Psoas muscle (tissue), 8 donors: ENCODE data around the gene ORMDL1. TPM values are rescaled to one million over a fixed set of nuclear protein-coding genes. Genes with fewer than 3 reads are reported as not detected.

Source experiments
- ATAC-seq, 4 donors: fragments of 200-7000 bp; cut with Tn5 transposase; one replicate each; pipeline ENCODE4 v1.9.1; 2020; ENCODE audit warnings: moderate library complexity in 3 of 4, mild to moderate bottlenecking in 2 of 4
- DNase-seq, 2 donors: peaks; one replicate each; pipeline ENCODE4 v3.0.0-alpha.2; 2020
- H3K27ac ChIP-seq: fragments of 200-600 bp; one replicate; pipeline ENCODE4 v1.8.0; 2022
- H3K27me3 ChIP-seq, 3 donors: fragments of 200-600 bp in 1 of 3; one replicate each; pipeline versions ENCODE4 v1.6.1 to v1.8.0; 2013 to 2022; ENCODE audit warnings: low read length in 2 of 3, mild to moderate bottlenecking in 2 of 3, moderate library complexity in 1 of 3; ENCODE audit not compliant: insufficient read depth in 3 of 3
- H3K36me3 ChIP-seq, 2 donors: fragments of 200-600 bp in 1 of 2; one replicate each; pipeline versions ENCODE4 v1.6.1 to v1.8.0; 2013 to 2022; ENCODE audit warnings: low read depth in 1 of 2, mild to moderate bottlenecking in 1 of 2, moderate library complexity in 1 of 2; ENCODE audit not compliant: insufficient read depth in 1 of 2
- H3K4me1 ChIP-seq: fragments of 200-600 bp; one replicate; pipeline ENCODE4 v1.8.0; 2022
- H3K4me3 ChIP-seq: fragments of 200-600 bp; one replicate; pipeline ENCODE4 v1.8.0; 2022; ENCODE audit warnings: mild to moderate bottlenecking
- H3K9me3 ChIP-seq: fragments of 200-600 bp; one replicate; pipeline ENCODE4 v1.8.0; 2022
- WGBS, 3 donors: extraction: QIAGEN DNeasy Blood & Tissue Kit; methylation state at CpG; one replicate each; pipeline versions ENCODE4 v1.1.6 to v1.1.7; 2013; 5-methylcytosine and 5-hydroxymethylcytosine counted together
- intact Hi-C, 2 donors: fragments of 100-400 bp; cut with DNase I; formaldehyde crosslinking; loops; one replicate each; pipeline versions ENCODE4 v1.11.0 to v1.14.2; 2022
- polyA plus RNA-seq, 3 donors: library from polyadenylated mRNA; stranded (reverse); fragments of 200-250 nt; gene quantifications; one replicate each; pipeline ENCODE4 v1.2.3, GENCODE V29; 2013
- total RNA-seq, 4 donors: library from RNA; stranded (reverse); fragmentation: NEBNext Ultra II Directional in 2 of 4; extraction: Animal tissue kit (Norgen Biotek cat#: 25700) in 2 of 4; gene quantifications; one replicate each; pipeline versions ENCODE4 v1.2.1 to v1.2.4, GENCODE V29; 2021 to 2023
- TF ChIP-seq, protein P1 (sequence below): fragments of 200-600 bp; IDR thresholded peaks from one replicate; pipeline ENCODE4 v1.8.0; 2022; ENCODE audit warnings: antibody characterized with exemption
- donor health status: healthy with polysubstance abuse.
- donor health status: DM: no; HTN: no; CAD: no; lungs with moderate emphysema.
- donor health status: Bipolar disorder and iron deficiency.
- donor health status: healthy.
- donor health status: DM: yes; HTN: yes; CAD: no.
- donor health status: DM: no; HTN: no; CAD: no.
- donor health status: DM: no; HTN: no; CAD: no.
- donor health status: DM: yes; HTN: yes; CAD: no.

ORMDL1 gene
- total and polyA plus RNA-seq, 7 donors = 18.7 to 54.5 (median 22.2) TPM

DNA sequence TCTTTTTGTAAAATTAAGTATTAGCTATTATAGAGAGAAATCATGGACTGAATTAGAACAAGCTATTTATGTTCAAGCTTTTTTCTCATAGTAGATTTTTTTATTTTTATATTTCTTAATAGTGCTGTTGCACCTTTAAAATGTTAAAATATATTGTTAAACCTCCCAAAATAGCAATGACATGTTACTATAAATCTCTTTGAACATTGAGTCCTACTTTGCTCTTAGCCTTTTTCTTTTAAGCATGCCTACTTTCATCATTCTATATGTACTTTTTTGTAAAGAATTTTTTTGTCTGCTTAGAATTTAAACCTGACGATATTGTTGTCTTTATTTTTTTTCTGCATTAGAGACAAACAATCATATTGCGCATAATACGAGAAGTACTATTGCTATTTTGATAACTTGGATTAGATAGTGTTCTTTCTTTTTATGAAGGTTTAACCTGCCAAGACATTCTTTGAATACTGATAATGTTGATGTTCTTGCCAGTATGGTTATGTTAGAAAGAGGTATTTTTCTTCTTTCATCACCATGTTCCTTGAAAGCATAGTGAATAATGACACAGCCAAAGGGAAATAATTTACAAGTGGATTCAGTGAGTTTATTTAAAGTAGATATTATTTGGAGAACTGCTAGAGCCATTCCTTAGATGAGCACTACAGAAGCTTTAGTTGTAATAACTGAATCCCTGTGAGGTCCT lies 40.7 kb upstream of the ORMDL1 start:
- peak in 3 of 4 donors; percentile 33 to 83 (median 82) for ATAC-seq
- peak overlapping the region; percentile 39 for H3K27ac ChIP-seq
- no peaks in the 10 kb centered on the region for H3K27me3 ChIP-seq
- peak overlapping the region; percentile 40 for H3K4me3 ChIP-seq
- TF ChIP-seq, protein P1, sequence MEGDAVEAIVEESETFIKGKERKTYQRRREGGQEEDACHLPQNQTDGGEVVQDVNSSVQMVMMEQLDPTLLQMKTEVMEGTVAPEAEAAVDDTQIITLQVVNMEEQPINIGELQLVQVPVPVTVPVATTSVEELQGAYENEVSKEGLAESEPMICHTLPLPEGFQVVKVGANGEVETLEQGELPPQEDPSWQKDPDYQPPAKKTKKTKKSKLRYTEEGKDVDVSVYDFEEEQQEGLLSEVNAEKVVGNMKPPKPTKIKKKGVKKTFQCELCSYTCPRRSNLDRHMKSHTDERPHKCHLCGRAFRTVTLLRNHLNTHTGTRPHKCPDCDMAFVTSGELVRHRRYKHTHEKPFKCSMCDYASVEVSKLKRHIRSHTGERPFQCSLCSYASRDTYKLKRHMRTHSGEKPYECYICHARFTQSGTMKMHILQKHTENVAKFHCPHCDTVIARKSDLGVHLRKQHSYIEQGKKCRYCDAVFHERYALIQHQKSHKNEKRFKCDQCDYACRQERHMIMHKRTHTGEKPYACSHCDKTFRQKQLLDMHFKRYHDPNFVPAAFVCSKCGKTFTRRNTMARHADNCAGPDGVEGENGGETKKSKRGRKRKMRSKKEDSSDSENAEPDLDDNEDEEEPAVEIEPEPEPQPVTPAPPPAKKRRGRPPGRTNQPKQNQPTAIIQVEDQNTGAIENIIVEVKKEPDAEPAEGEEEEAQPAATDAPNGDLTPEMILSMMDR = no peak
- 33 to 43% (median 38%) methylated on average over 3 of the region's 3 CpGs for WGBS, 3 donors
- no peaks in the 10 kb centered on the region for H3K9me3 ChIP-seq
- DNase-seq = no peak
- intact Hi-C loops = no loop called here
- H3K36me3 ChIP-seq = no peaks in the 10 kb centered on the region
- peaks cover 31% of the 10 kb centered on the region for H3K4me1 ChIP-seq

DNA sequence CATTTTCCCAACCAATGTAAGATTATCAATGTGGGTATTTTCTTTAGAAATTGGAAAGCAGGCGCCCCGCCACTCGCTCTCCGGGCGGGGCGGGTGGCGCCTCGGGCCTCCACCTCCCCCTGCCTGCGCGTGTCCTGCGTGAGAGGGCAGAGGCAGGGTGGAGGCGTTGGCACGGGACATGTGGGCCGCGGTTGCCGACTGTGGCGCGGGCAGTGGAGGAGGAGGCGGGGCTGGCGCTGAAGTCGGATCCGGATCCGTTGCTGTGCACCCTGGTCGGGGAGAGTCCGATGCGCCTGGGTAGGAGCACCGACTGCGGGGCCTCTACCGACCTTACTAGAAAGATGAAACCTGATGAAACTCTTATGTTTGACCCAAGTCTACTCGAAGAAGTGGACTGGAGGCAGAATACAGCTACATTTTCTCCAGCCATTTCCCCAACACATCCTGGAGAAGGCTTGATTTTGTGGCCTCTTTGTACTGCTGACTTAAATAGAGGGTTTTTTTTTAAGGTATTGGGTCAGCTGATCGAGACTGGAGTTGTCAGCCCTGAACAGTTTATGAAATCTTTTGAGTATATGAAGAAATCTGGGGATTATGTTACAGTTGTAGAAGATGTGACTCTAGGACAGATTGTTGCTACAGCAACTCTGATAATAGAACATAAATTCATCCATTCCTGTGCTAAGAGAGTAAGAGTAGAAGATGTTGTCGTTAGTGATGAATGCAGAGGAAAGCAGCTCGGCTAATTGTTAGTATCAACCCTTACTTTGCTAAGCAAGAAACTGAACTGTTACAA lies 38.0 kb upstream of the ORMDL1 start:
- 91 to 94% (median 93%) methylated on average over 33 of the region's 33 CpGs for WGBS, 3 donors
- TF ChIP-seq, protein P1 = no peak
- ATAC-seq = peak; percentile 64 to 88 (median 70)
- H3K27ac ChIP-seq = peak overlapping the region; percentile 39
- DNase-seq = peak in 1 of 2 donors; percentile 43
- no peaks in the 10 kb centered on the region for H3K9me3 ChIP-seq
- H3K27me3 ChIP-seq = no peaks in the 10 kb centered on the region
- peaks cover 31% of the 10 kb centered on the region for H3K4me1 ChIP-seq
- H3K36me3 ChIP-seq = peaks cover 0 to 26% of the 10 kb centered on the region in 2 donors
- intact Hi-C loops = no loop called here
- H3K4me3 ChIP-seq = no peak overlapping the region

DNA sequence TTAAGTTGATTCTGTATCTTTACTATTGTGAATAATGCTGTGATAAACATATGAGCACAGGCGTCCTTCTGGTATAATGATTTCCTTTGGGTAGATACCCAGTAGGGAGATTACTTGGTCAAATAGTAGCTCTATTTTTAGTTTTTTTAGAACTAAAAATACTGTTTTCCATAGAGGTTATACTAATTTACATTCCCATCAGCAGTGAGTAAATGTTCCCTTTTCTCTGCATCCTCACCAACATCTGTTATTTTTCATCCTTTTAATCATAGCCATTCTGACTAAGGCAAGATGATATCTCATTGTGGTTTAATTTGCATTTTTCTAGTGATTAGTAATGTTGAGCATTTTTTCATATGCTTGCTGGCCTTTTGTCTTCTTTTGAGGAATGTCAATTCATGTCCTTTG lies 35.2 kb upstream of the ORMDL1 start:
- H3K27ac ChIP-seq = no peak overlapping the region
- intact Hi-C loops = no loop called here
- H3K4me1 ChIP-seq = peaks cover 16% of the 10 kb centered on the region
- H3K4me3 ChIP-seq = no peak overlapping the region
- H3K27me3 ChIP-seq = no peaks in the 10 kb centered on the region
- 94 to 98% (median 97%) methylated on average over 1 of the region's 1 CpG for WGBS, 3 donors
- DNase-seq (no peak), ATAC-seq (no peak)
- TF ChIP-seq, protein P1 = no peak
- H3K9me3 ChIP-seq = no peaks in the 10 kb centered on the region
- H3K36me3 ChIP-seq = peaks cover 0 to 31% of the 10 kb centered on the region in 2 donors

DNA sequence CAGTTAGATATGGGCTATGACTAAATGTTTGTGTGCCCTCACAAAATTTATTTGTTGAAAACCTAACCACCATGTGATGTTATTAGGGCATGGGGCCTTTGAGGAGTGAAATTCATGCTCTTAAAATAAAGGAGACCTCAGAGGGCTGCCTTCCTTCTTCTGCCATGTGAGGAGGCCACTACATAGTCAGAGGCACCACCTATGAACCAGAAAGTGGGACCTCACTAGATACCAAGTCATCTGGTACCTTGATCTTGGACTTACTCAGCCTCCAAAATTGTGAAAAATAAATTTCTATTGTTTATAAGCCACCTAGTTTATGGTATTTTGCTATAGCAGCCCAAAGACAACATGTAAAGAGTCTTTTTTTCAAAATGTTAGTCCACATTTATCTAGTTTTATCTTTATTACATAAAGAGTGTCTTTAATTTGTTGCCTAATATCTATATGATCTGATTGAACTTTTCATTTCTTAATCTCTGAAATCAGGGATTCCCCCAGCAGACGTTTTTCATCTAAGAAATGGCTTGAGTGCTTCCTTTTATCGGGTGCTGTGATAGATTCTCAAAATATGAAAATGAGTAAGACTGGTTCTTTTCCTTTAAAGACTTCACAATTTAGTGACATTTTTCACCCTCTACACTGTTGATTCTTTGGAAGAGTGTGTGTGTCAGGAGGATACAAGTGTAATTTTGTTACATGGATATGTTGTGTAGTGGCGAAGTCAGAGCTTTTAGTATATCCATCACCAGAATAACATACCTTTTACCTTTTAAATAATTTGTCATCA lies 34.3 kb upstream of the ORMDL1 start:
- WGBS, 3 donors = 93 to 94% (median 93%) methylated on average over 3 of the region's 3 CpGs
- H3K27ac ChIP-seq = no peak overlapping the region
- intact Hi-C loops = no loop called here

More for the DNA sequence above, 34.3 kb upstream of the ORMDL1 start:
- H3K4me3 ChIP-seq = no peak overlapping the region
- H3K27me3 ChIP-seq = no peaks in the 10 kb centered on the region
- DNase-seq = no peak
- H3K4me1 ChIP-seq = peaks cover 11% of the 10 kb centered on the region
- H3K9me3 ChIP-seq = no peaks in the 10 kb centered on the region
- TF ChIP-seq, protein P1 = no peak
- no peak for ATAC-seq
- peaks cover 0 to 31% of the 10 kb centered on the region in 2 donors for H3K36me3 ChIP-seq
